HEK293 (cell line): Measurements from ENCODE around the gene KLF11.

Experiments
- CTCF ChIA-PET: fragments of 350-600 bp; formaldehyde crosslinking; extraction: SDS; loops from one replicate; lab custom pipeline; 2021; ENCODE audit warnings: antibody characterized with exemption; lab: Yijun Ruan, JAX
- POLR2A ChIA-PET: fragments of 300-600 bp; formaldehyde crosslinking; extraction: SDS; loops from one replicate; lab custom pipeline; 2020; ENCODE audit warnings: antibody characterized with exemption, inconsistent platforms; lab: Yijun Ruan, JAX
- H3K27ac ChIP-seq: fragments of 200-500 bp; sonication (Bioruptor generic); 2 replicates; pipeline ENCODE4 v1.5.1; 2014; ENCODE audit warnings: low read depth, low read length, control low read depth, inconsistent platforms; ENCODE audit errors: extremely low read depth
- H3K36me3 ChIP-seq, 2 experiments: fragments of 200-500 bp in 1 of 2; sonication (Bioruptor generic) in 1 of 2; 1 replicate in 1 of 2; 2 replicates in 1 of 2; pipeline ENCODE4 v1.5.1; 2014 to 2017; ENCODE audit warnings: inconsistent platforms in 2 of 2, low read length in 2 of 2; ENCODE audit not compliant: control insufficient read depth in 2 of 2, insufficient read depth in 1 of 2
- H3K4me1 ChIP-seq: fragments of 200-500 bp; sonication (Bioruptor generic); 2 replicates; pipeline ENCODE4 v1.5.1; 2014; ENCODE audit warnings: mild to moderate bottlenecking, low read length, inconsistent platforms; ENCODE audit not compliant: control insufficient read depth, insufficient read depth
- H3K4me3 ChIP-seq: 2 replicates; pipeline ENCODE4 v1.5.1; 2011; ENCODE audit warnings: low read depth, mild to moderate bottlenecking, control low read depth, low read length, moderate library complexity
- H3K9me3 ChIP-seq: fragments of 200-500 bp; sonication (Bioruptor generic); 2 replicates; pipeline ENCODE4 v1.5.1; 2014; ENCODE audit warnings: low read depth, low read length, inconsistent platforms; ENCODE audit not compliant: control insufficient read depth, insufficient read depth
- CTCF ChIP-seq: fragments of 450-650 bp; formaldehyde crosslinking; IDR thresholded peaks from 2 replicates; pipeline ENCODE4 v1.5.1; 2016; ENCODE audit warnings: missing biosample characterization, missing genetic modification characterization
- EGR2 ChIP-seq: fragments of 450-650 bp; formaldehyde crosslinking; IDR thresholded peaks from 2 replicates; pipeline ENCODE4 v1.5.1; 2016; ENCODE audit warnings: low read depth, missing biosample characterization, missing genetic modification characterization
- HOXC10 ChIP-seq: sonication (generic); formaldehyde crosslinking; IDR thresholded peaks from 2 replicates; pipeline ENCODE4 v1.8.1; 2023; ENCODE audit warnings: mild to moderate bottlenecking, missing genetic modification reagents
- KLF7 ChIP-seq: fragments of 450-650 bp; formaldehyde crosslinking; IDR thresholded peaks from 2 replicates; pipeline ENCODE4 v1.5.1; 2016; ENCODE audit warnings: missing biosample characterization, missing genetic modification characterization, borderline replicate concordance
- MEIS1 ChIP-seq: sonication (generic); formaldehyde crosslinking; IDR thresholded peaks from 2 replicates; pipeline ENCODE4 v1.8.1; 2022; ENCODE audit warnings: missing genetic modification reagents, mild to moderate bottlenecking, borderline replicate concordance
- MYNN ChIP-seq: fragments of 450-650 bp; formaldehyde crosslinking; IDR thresholded peaks from 2 replicates; pipeline ENCODE4 v1.5.1; 2016; ENCODE audit warnings: missing biosample characterization, missing genetic modification characterization, borderline replicate concordance
- OVOL3 ChIP-seq: fragments of 450-650 bp; formaldehyde crosslinking; IDR thresholded peaks from 2 replicates; pipeline ENCODE4 v1.5.1; 2016; ENCODE audit warnings: missing biosample characterization, missing genetic modification characterization
- YY1 ChIP-seq: fragments of 450-650 bp; formaldehyde crosslinking; IDR thresholded peaks from 2 replicates; pipeline ENCODE4 v1.5.1; 2018; ENCODE audit warnings: missing biosample characterization, missing genetic modification characterization
- ZBTB21 ChIP-seq: fragments of 450-650 bp; formaldehyde crosslinking; IDR thresholded peaks from 2 replicates; pipeline ENCODE4 v1.5.1; 2017; ENCODE audit warnings: missing biosample characterization, missing genetic modification characterization
- ZBTB6 ChIP-seq: fragments of 450-650 bp; formaldehyde crosslinking; IDR thresholded peaks from 2 replicates; pipeline ENCODE4 v1.5.1; 2017; ENCODE audit warnings: missing biosample characterization, missing genetic modification characterization
- ZNF169 ChIP-seq: fragments of 450-650 bp; formaldehyde crosslinking; IDR thresholded peaks from 2 replicates; pipeline ENCODE4 v1.5.1; 2016; ENCODE audit warnings: missing biosample characterization, missing genetic modification characterization
- ZNF211 ChIP-seq: fragments of 450-650 bp; formaldehyde crosslinking; IDR thresholded peaks from 2 replicates; pipeline ENCODE4 v1.5.1; 2016; ENCODE audit warnings: low read depth, missing biosample characterization, missing genetic modification characterization
- ZNF302 ChIP-seq: fragments of 450-650 bp; formaldehyde crosslinking; IDR thresholded peaks from 2 replicates; pipeline ENCODE4 v1.5.1; 2016; ENCODE audit warnings: missing biosample characterization, missing genetic modification characterization, low read depth
- ZNF324 ChIP-seq: fragments of 450-650 bp; formaldehyde crosslinking; IDR thresholded peaks from 2 replicates; pipeline ENCODE4 v1.5.1; 2016; ENCODE audit warnings: missing biosample characterization, missing genetic modification characterization
- ZNF335 ChIP-seq: fragments of 450-650 bp; formaldehyde crosslinking; conservative IDR thresholded peaks from 2 replicates; pipeline ENCODE4 v1.5.1; 2016; ENCODE audit warnings: missing biosample characterization, missing genetic modification characterization
- ZNF416 ChIP-seq: fragments of 450-650 bp; formaldehyde crosslinking; IDR thresholded peaks from 2 replicates; pipeline ENCODE4 v1.5.1; 2016; ENCODE audit warnings: missing biosample characterization, missing genetic modification characterization
- ZNF423 ChIP-seq: fragments of 450-650 bp; formaldehyde crosslinking; IDR thresholded peaks from 2 replicates; pipeline ENCODE4 v1.5.1; 2016; ENCODE audit warnings: missing biosample characterization, missing genetic modification characterization
- ZNF488 ChIP-seq: fragments of 450-650 bp; formaldehyde crosslinking; IDR thresholded peaks from 2 replicates; pipeline ENCODE4 v1.5.1; 2016; ENCODE audit warnings: missing biosample characterization, missing genetic modification characterization
- ZNF544 ChIP-seq: fragments of 450-650 bp; formaldehyde crosslinking; IDR thresholded peaks from 2 replicates; pipeline ENCODE4 v1.5.0; 2017; ENCODE audit warnings: missing biosample characterization, missing genetic modification characterization
- ZNF621 ChIP-seq: fragments of 450-650 bp; formaldehyde crosslinking; IDR thresholded peaks from 2 replicates; pipeline ENCODE4 v1.5.1; 2017; ENCODE audit warnings: missing biosample characterization, missing genetic modification characterization
- ZNF677 ChIP-seq: fragments of 450-650 bp; IDR thresholded peaks from 2 replicates; pipeline ENCODE4 v1.5.0; 2018; ENCODE audit warnings: missing biosample characterization, mild to moderate bottlenecking, missing genetic modification characterization, moderate library complexity
- ZNF837 ChIP-seq: fragments of 450-650 bp; formaldehyde crosslinking; IDR thresholded peaks from 2 replicates; pipeline ENCODE4 v1.5.1; 2016; ENCODE audit warnings: missing biosample characterization, missing genetic modification characterization

KLF11 gene

GRCh38 chr2:10000541-10000940, 42.8 kb upstream of the KLF11 start:
- TF ChIP-seq ZNF169 (tag by site-specific recombination) (no peak), ZNF677 (tag by site-specific recombination) (no peak), KLF7 (tag by site-specific recombination) (no peak), ZNF302 (tag by site-specific recombination) (no peak), MEIS1 (CRISPR knock-in tag) (no peak), HOXC10 (CRISPR knock-in tag) (no peak), ZNF621 (no peak), ZBTB6 (no peak), ZNF544 (tag by site-specific recombination) (no peak), ZNF488 (no peak), ZNF837 (tag by site-specific recombination) (no peak), CTCF (tag by site-specific recombination) (no peak), ZNF211 (no peak), EGR2 (tag by site-specific recombination) (no peak), ZNF423 (tag by site-specific recombination) (no peak), OVOL3 (tag by site-specific recombination) (no peak)
- H3K4me3 ChIP-seq = no peak overlapping the region
- CTCF ChIA-PET = interaction anchor here (1.1 kb wide), 1 partner anchor 16 kb away, joined by 3 read pairs; no protein-coding TSS in a partner anchor
- peak overlapping the region; percentile 31; the same call in 1 of the 2 replicates for H3K27ac ChIP-seq
- H3K36me3 ChIP-seq = peaks cover 13 to 52% of the 10 kb centered on the region in 2 experiments
- H3K4me1 ChIP-seq = no peaks in the 10 kb centered on the region
- H3K9me3 ChIP-seq = no peaks in the 10 kb centered on the region
- POLR2A ChIA-PET = no interaction called here

GRCh38 chr2:10001586-10001985, 41.8 kb upstream of the KLF11 start:
- H3K9me3 ChIP-seq = no peaks in the 10 kb centered on the region
- no peaks in the 10 kb centered on the region for H3K4me1 ChIP-seq
- H3K27ac ChIP-seq = no peak overlapping the region
- H3K4me3 ChIP-seq = no peak overlapping the region
- CTCF ChIA-PET = no interaction called here
- no peak for TF ChIP-seq ZBTB21 (tag by site-specific recombination)
- TF ChIP-seq MYNN (tag by site-specific recombination) = no peak
- TF ChIP-seq CTCF (tag by site-specific recombination) = no peak
- no peak for TF ChIP-seq YY1 (tag by site-specific recombination)
- no peak for TF ChIP-seq ZNF335 (tag by site-specific recombination)
- TF ChIP-seq ZNF416 (tag by site-specific recombination) = no peak
- no peak for TF ChIP-seq ZNF324 (tag by site-specific recombination)
- H3K36me3 ChIP-seq = peaks cover 13 to 42% of the 10 kb centered on the region in 2 experiments
- POLR2A ChIA-PET = no interaction called here
